Loucy (cell line): ENCODE data around the gene LSP1.
A peak's percentile ranks its signal among the peaks of the same experiment; 100 is the strongest.

ENCODE experiments used
- H2AFZ ChIP-seq: fragments of 200-600 bp; sonication (generic); 2 replicates; pipeline ENCODE4 v1.6.0; 2016; ENCODE audit warnings: antibody characterized with exemption, mild to moderate bottlenecking, low read length, moderate library complexity
- H3F3A ChIP-seq: fragments of 200-600 bp; 2 replicates; pipeline ENCODE4 v1.6.0; 2016; ENCODE audit warnings: antibody characterized with exemption, low read depth, mild to moderate bottlenecking
- H3K27me3 ChIP-seq: fragments of 200-600 bp; sonication (generic); 2 replicates; pipeline ENCODE4 v1.6.1; 2014; ENCODE audit warnings: low read length, mild to moderate bottlenecking; ENCODE audit not compliant: insufficient read depth, poor library complexity, severe bottlenecking
- H3K36me3 ChIP-seq: fragments of 200-600 bp; sonication (generic); 2 replicates; pipeline ENCODE4 v1.6.1; 2016; ENCODE audit warnings: low read length; ENCODE audit not compliant: insufficient read depth
- H3K4me1 ChIP-seq: fragments of 200-600 bp; sonication (generic); 2 replicates; pipeline ENCODE4 v1.5.1; 2014; ENCODE audit warnings: low read length, mild to moderate bottlenecking; ENCODE audit not compliant: insufficient read depth, poor library complexity, severe bottlenecking
- H3K4me2 ChIP-seq: fragments of 200-600 bp; sonication (generic); 2 replicates; pipeline ENCODE4 v1.6.0; 2014; ENCODE audit warnings: antibody characterized with exemption, low read length, low read depth, mild to moderate bottlenecking; ENCODE audit not compliant: poor library complexity, severe bottlenecking
- H3K4me3 ChIP-seq: fragments of 200-600 bp; sonication (generic); 2 replicates; pipeline ENCODE4 v1.5.1; 2014; ENCODE audit warnings: low read length, mild to moderate bottlenecking, mixed read lengths; ENCODE audit not compliant: poor library complexity, severe bottlenecking
- H3K79me2 ChIP-seq: fragments of 200-600 bp; sonication (generic); 2 replicates; pipeline ENCODE4 v1.6.1; 2014; ENCODE audit warnings: low read length; ENCODE audit not compliant: insufficient read depth
- H3K9ac ChIP-seq: fragments of 200-600 bp; sonication (generic); 2 replicates; pipeline ENCODE4 v1.6.0; 2014; ENCODE audit warnings: mild to moderate bottlenecking, low read depth, low read length, moderate library complexity; ENCODE audit not compliant: poor library complexity, severe bottlenecking
- H3K9me2 ChIP-seq: fragments of 200-600 bp; sonication (generic); replicated peaks from 2 replicates; pipeline ENCODE4 v1.6.1; 2016; ENCODE audit warnings: low read depth, low read length, mixed read lengths
- H3K9me3 ChIP-seq: fragments of 200-600 bp; sonication (generic); 2 replicates; pipeline ENCODE4 v1.6.1; 2014; ENCODE audit warnings: mild to moderate bottlenecking, antibody characterized with exemption, low read length, low read depth; ENCODE audit not compliant: insufficient read depth
- H4K20me1 ChIP-seq: fragments of 200-600 bp; sonication (generic); 2 replicates; pipeline ENCODE4 v1.6.0; 2014; ENCODE audit warnings: antibody characterized with exemption, low read length, mild to moderate bottlenecking; ENCODE audit not compliant: insufficient read depth, poor library complexity, severe bottlenecking
- CTCF ChIP-seq: fragments of 200-600 bp; sonication (generic); conservative IDR thresholded peaks from 2 replicates; pipeline ENCODE4 v1.5.1; 2014; ENCODE audit warnings: mild to moderate bottlenecking, antibody characterized with exemption, low read length
- EZH2phosphoT487 ChIP-seq: fragments of 200-600 bp; IDR thresholded peaks from 2 replicates; pipeline ENCODE4 v1.6.1; 2018; ENCODE audit warnings: antibody characterized with exemption, mild to moderate bottlenecking, moderate library complexity, borderline replicate concordance

Gene LSP1

GRCh38 chr11:1825039-1825740 is 27.7 kb upstream of the LSP1 start:
- no peaks in the 10 kb centered on the region for H3F3A ChIP-seq
- H3K9me2 ChIP-seq = no peaks in the 10 kb centered on the region
- no peaks in the 10 kb centered on the region for H3K36me3 ChIP-seq
- no peak overlapping the region for H3K4me3 ChIP-seq
- no peak overlapping the region for H3K4me2 ChIP-seq
- H3K79me2 ChIP-seq = no peaks in the 10 kb centered on the region
- no peaks in the 10 kb centered on the region for H3K9me3 ChIP-seq
- H3K9ac ChIP-seq = no peak overlapping the region
- H3K4me1 ChIP-seq = peaks cover 9% of the 10 kb centered on the region
- H4K20me1 ChIP-seq = no peaks in the 10 kb centered on the region
- no peak overlapping the region for H2AFZ ChIP-seq
- H3K27me3 ChIP-seq = no peaks in the 10 kb centered on the region
- TF ChIP-seq EZH2phosphoT487 = no peak
- no peak for TF ChIP-seq CTCF

- H3K4me2 ChIP-seq = no peak overlapping the region
- peaks cover 13% of the 10 kb centered on the region for H3K4me1 ChIP-seq
- no peak overlapping the region for H2AFZ ChIP-seq
- H3K4me3 ChIP-seq = no peak overlapping the region
- no peaks in the 10 kb centered on the region for H3K36me3 ChIP-seq
- no peaks in the 10 kb centered on the region for H3K27me3 ChIP-seq
- no peaks in the 10 kb centered on the region for H3K79me2 ChIP-seq
- H3K9me2 ChIP-seq = no peaks in the 10 kb centered on the region
- no peaks in the 10 kb centered on the region for H3K9me3 ChIP-seq
- H4K20me1 ChIP-seq = no peaks in the 10 kb centered on the region
- TF ChIP-seq CTCF (no peak), EZH2phosphoT487 (no peak)
- no peaks in the 10 kb centered on the region for H3F3A ChIP-seq
- H3K9ac ChIP-seq = no peak overlapping the region
These were observed 27.0 kb upstream of the LSP1 start for GRCh38 chr11:1825785-1826451.

- H3K9me3 ChIP-seq = no peaks in the 10 kb centered on the region
- no peak overlapping the region for H3K4me2 ChIP-seq
- H3K9me2 ChIP-seq = no peaks in the 10 kb centered on the region
- H3K9ac ChIP-seq = no peak overlapping the region
- no peaks in the 10 kb centered on the region for H3F3A ChIP-seq
- H3K4me3 ChIP-seq = no peak overlapping the region
- H4K20me1 ChIP-seq = no peaks in the 10 kb centered on the region
- TF ChIP-seq EZH2phosphoT487 (no peak), CTCF (peak; percentile 25; the same call in 1 of the 2 replicates)
- H3K27me3 ChIP-seq = no peaks in the 10 kb centered on the region
- no peak overlapping the region for H2AFZ ChIP-seq
- peaks cover 16% of the 10 kb centered on the region for H3K4me1 ChIP-seq
- H3K36me3 ChIP-seq = no peaks in the 10 kb centered on the region
- H3K79me2 ChIP-seq = no peaks in the 10 kb centered on the region
These were observed 26.3 kb upstream of the LSP1 start for GRCh38 chr11:1826552-1827094.
